ENCODE measurements around the gene ARRDC4.
A peak's percentile ranks its signal among the peaks of the same experiment; 100 is the strongest.
"Not testable (repeated sequence)": the region's sequence is repeated elsewhere in the genome, so short reads cannot be mapped to it uniquely, and the experiment has no call there.

Gene ARRDC4

DNA sequence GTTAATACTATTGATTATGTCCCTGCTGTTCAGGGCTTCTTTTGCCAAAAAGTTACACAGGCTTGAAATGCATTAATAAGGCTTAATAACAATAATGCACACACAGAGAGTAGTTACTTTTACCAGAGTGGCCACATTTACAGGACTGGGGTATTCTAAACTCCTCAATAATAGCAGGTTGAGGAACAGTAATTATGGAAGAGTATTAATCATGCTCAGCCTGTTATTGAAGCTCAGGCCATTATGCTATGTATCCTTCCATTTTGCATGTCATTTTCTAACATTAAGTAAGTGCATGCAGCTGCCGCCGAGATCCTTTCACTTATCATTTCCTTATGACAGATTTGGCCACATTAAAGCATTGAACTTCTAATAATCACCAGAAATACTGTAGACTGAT is 5.7 kb downstream of the ARRDC4 start:
- FAIRE-seq (no peak), DNase-seq (ENCODE audit: insufficient read length, low spot score) (no peak)

DNA sequence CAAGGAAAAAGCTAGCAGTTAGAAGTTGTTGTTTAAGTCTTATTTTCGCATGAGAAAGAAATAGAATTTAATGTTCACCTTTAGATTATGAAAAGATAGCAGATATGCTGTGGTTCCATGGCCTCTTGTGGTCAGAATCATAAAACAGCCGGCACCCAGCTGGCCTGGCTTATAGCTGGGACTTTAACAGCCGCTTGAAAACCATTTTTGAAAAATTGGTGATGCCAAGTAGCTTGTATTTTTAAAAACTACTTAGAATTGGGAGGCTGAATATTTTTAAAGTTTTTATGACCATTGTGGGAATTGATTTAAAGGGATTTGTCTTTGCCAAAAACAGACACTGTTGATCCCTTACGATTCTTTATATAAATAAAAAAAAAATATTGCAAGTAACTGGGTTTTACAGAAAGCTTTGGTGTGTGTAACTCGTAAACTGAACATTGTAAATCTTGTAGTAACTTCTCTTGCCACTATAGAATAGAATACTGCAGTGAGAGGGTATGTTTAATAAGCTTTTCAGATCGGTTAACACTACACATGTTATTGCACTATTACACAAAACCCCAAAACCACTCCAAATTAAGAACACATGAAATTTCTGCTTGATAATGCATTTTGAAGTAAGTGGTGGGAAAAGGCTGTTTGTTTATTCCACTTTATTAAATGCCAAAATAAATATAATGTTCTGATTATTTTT is 6.6 kb downstream of the ARRDC4 start:
- no peak for FAIRE-seq
- no peak for DNase-seq (ENCODE audit: insufficient read length, low spot score)

DNA sequence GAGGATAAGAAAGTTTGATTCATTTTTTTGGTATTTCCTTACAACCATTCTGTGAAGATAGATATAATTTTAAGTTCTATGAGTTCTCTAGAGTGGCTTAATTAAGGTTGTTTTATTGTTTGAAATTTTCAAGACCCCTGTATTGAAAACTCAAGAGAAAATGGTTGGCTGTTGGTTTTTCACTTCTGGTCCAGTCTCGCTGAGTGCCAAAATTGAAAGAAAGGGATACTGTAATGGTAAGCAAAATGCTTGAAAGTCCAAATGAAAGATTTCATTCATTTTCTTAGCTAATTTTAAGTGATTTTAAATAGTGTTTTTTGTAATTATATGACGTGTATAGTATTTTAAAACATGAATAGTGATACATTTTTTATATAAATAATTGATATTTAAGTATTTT is 7.4 kb downstream of the ARRDC4 start:
- no peak for FAIRE-seq
- DNase-seq (ENCODE audit: insufficient read length, low spot score): no peak

DNA sequence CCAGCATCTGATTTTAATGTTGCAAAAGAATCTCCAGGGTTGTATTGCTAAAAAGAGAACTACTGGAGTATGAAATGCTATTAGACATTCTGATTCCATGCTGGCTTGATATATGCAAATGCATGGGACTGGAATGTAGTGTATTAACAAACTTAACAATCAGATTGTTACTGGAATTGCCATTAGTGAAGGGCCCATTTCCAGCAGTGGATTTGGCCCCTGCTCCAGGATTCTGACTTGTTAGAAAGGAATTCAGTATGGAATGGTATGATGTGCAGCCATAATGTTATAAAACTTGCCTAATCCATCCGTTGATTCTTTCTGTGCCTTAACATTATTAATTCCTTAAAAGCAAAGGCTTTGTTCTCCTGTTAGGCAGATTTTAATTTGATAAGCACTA is 7.9 kb downstream of the ARRDC4 start:
- DNase-seq (ENCODE audit: insufficient read length, low spot score) (no peak), FAIRE-seq (no peak)

GRCh38 chr15:97972366-97972765 is 11.9 kb downstream of the ARRDC4 start:
- FAIRE-seq (no peak), DNase-seq (ENCODE audit: insufficient read length, low spot score) (no peak)

GRCh38 chr15:97976129-97976528 is 15.6 kb downstream of the ARRDC4 start:
- FAIRE-seq (no peak), DNase-seq (ENCODE audit: insufficient read length, low spot score) (no peak)

GRCh38 chr15:97976766-97977503 is 16.4 kb downstream of the ARRDC4 start:
- DNase-seq (ENCODE audit: insufficient read length, low spot score): no peak
- FAIRE-seq: no peak

DNA sequence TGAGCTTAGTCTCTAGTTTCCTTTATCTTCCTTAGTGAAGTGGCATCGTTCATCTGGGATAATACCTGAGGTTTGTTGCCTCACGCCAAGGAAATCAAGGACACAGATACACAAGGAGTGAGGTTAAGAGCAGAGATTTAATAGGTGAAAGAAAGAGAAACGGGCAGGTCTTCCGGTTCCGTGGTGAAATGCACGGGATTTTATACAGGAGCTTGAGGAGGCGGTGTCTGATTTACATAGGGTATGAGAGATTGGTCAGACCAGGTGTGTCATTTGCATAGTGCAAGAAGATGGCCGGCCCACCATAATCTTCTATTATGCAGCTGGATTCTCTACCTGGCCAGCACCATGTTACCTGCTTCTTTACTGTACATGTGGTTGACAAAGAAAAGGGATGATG is 17.2 kb downstream of the ARRDC4 start:
- DNase-seq (ENCODE audit: insufficient read length, low spot score) (no peak), FAIRE-seq (no peak)

DNA sequence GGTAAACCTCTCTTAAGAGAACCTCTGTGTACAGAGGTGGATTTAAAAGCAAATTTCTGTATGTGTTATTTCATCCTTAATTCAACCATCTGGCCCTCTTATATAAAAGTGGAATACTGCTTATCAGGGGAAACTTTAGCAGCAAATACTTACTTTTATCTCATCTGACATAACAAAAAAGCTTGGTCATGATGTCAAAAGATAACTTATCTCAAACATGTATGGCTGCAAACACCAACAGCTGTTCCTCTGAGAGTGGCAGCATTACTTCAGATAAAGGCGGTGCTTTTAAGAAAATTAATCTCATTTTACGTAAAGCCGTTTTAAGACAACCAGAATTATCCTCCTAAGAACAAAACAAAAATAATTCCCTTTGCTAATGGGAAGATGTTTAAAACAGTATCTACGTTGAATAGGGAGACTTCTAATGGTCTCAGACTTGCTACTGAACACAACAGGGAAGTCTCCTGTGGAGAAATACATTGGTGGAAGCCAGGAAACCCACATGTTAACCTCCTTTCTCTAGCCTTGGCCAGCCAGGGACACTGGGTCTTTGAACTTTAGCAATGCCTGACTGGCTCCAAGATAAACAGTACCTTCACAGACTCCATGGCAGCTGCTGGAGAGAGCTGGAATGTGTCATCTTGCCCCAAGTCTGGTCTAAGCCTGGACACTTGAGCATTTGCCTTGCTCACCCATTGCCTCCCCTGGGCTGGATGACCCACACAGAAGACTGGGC is 18.1 kb downstream of the ARRDC4 start:
- FAIRE-seq: no peak
- no peak for DNase-seq (ENCODE audit: insufficient read length, low spot score)

GRCh38 chr15:97979140-97979520 is 18.6 kb downstream of the ARRDC4 start:
- FAIRE-seq (no peak), DNase-seq (ENCODE audit: insufficient read length, low spot score) (no peak)

GRCh38 chr15:97981058-97981457 is 20.6 kb downstream of the ARRDC4 start:
- DNase-seq (ENCODE audit: insufficient read length, low spot score): no peak
- FAIRE-seq: no peak

DNA sequence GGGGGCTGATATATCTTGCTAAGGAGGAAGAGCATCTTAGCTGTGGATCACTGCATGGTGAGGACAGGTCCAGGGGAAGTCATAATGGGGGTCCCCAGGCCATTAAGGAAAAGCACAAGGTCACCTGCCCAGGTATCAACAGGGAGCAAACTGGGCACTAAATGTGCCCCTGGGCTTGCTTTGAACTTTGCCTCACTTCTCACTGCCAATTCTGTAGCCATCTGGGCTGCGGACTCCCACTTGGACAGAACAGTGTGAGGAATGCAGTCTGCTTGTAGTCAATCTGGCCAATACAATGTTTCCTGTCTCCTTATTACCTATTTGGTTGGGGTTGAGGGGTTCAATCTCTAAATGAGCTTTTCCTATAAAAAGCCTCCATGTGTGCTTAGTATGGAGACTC is 21.3 kb downstream of the ARRDC4 start:
- DNase-seq (ENCODE audit: insufficient read length, low spot score) (no peak), FAIRE-seq (no peak)

GRCh38 chr15:97984157-97984556 is 23.7 kb downstream of the ARRDC4 start:
- no peak for FAIRE-seq
- no peak for DNase-seq (ENCODE audit: insufficient read length, low spot score)

DNA sequence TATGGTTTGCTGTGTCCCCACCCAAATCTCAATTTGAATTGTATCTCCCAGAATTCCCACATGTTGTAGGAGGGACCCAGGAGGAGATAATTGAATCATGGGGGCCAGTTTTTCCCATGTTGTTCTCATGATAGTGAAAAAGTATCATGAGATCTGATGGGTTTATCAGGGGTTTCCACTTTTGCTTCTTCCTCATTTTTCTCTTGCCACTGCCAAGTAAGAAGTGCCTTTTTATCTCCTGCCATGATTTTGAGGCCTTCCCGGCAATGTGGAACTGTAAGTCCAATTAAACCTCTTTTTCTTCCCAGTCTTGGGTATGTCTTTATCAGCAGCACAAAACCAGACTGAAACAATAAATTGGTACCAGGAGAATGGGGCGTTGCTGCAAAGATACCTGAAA is 25.5 kb downstream of the ARRDC4 start:
- DNase-seq (ENCODE audit: insufficient read length, low spot score); FAIRE-seq: not testable (repeated sequence)

GRCh38 chr15:97986781-97987180 is 26.3 kb downstream of the ARRDC4 start:
- FAIRE-seq: no peak
- no peak for DNase-seq (ENCODE audit: insufficient read length, low spot score)

- DNase-seq (ENCODE audit: insufficient read length, low spot score) (no peak), FAIRE-seq (peak; percentile 28)
Measured at GRCh38 chr15:97989299-97989698, 28.8 kb downstream of the ARRDC4 start.

- FAIRE-seq (no peak), DNase-seq (ENCODE audit: insufficient read length, low spot score) (no peak)
Measured at GRCh38 chr15:97991972-97992541, 31.6 kb downstream of the ARRDC4 start.

GRCh38 chr15:97992823-97993222 is 32.3 kb downstream of the ARRDC4 start:
- DNase-seq (ENCODE audit: insufficient read length, low spot score): no peak

GRCh38 chr15:97993310-97993738 is 32.8 kb downstream of the ARRDC4 start:
- DNase-seq (ENCODE audit: insufficient read length, low spot score): peak; percentile 45
- FAIRE-seq: no peak

More at GRCh38 chr15:97992823-97993222, 32.3 kb downstream of the ARRDC4 start:
- FAIRE-seq: no peak

DNA sequence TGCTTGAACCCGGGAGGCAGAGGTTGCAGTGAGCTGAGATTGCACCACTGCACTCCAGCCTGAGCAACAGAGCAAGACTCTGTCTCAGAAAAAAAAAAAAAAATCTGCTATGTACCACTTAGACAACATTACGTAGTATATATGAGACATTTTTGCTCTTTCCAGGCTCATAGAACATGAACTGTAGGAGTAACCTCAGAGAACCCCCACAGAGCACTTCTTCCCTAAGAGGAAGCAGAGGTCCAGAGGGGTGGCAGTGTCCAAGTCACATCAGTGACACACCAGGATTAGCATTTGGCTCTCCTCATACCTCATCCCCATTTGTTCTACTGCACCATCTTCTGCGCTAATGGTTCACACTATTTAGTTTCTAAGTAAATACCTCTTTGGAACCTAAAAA is 33.7 kb downstream of the ARRDC4 start:
- DNase-seq (ENCODE audit: insufficient read length, low spot score): no peak
- no peak for FAIRE-seq

DNA sequence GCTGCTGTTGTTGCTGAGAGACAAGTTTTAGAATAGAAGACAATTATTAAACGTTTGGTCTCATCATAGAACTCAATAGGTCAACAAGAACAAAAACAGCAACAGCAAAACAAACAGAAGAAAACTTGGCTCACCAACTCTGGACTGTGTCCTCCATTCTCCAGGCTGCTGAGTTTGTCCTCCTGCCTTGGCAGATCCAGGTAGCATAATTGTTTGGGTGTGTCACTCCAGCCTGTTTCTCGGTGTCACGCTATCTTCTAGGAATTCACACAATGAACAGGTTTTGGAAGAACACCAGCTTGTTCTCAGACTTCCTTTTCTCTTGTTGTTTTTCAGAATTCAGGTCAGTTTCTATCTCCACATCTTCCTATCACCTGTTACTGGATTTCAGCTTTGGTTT is 34.7 kb downstream of the ARRDC4 start:
- DNase-seq (ENCODE audit: insufficient read length, low spot score): no peak
- no peak for FAIRE-seq
